Lower lobe of right lung (tissue), 2 donors: ENCODE data around the gene RESF1. TPM values are rescaled to one million over a fixed set of nuclear protein-coding genes. Genes with fewer than 3 reads are reported as not detected.

Source experiments
- ATAC-seq, 2 donors: fragments of 200-7000 bp; cut with Tn5 transposase; one replicate each; pipeline ENCODE4 v1.9.1; 2020 to 2022; ENCODE audit warnings: mild to moderate bottlenecking in 2 of 2, moderate library complexity in 2 of 2
- DNase-seq: peaks from one replicate; pipeline ENCODE4 v3.0.0-alpha.2; 2020
- H3K27ac ChIP-seq: fragments of 200-600 bp; one replicate; pipeline ENCODE4 v1.8.0; 2022
- H3K27me3 ChIP-seq: fragments of 200-600 bp; one replicate; pipeline ENCODE4 v1.8.0; 2022; ENCODE audit warnings: low read depth
- H3K36me3 ChIP-seq: fragments of 200-600 bp; one replicate; pipeline ENCODE4 v1.8.0; 2022; ENCODE audit warnings: mild to moderate bottlenecking
- H3K4me1 ChIP-seq: fragments of 200-600 bp; one replicate; pipeline ENCODE4 v1.8.0; 2022
- H3K4me3 ChIP-seq: fragments of 200-600 bp; one replicate; pipeline ENCODE4 v1.8.0; 2022; ENCODE audit warnings: mild to moderate bottlenecking
- H3K9me3 ChIP-seq: fragments of 200-600 bp; one replicate; pipeline ENCODE4 v1.8.0; 2022
- CTCF ChIP-seq: fragments of 200-600 bp; IDR thresholded peaks from one replicate; pipeline ENCODE4 v1.8.0; 2022; ENCODE audit warnings: antibody characterized with exemption, mild to moderate bottlenecking
- intact Hi-C: fragments of 100-400 bp; cut with DNase I; formaldehyde crosslinking; loops from one replicate; pipeline ENCODE4 v1.11.0; 2022
- total RNA-seq: library from RNA; stranded (reverse); fragmentation: NEBNext Ultra II Directional; extraction: Animal tissue kit (Norgen Biotek cat#: 25700); gene quantifications from one replicate; pipeline ENCODE4 v1.2.1, GENCODE V29; 2021
- donor health status: DM: no; HTN: yes; CAD: no; lungs with severe emphysema.

Gene RESF1
- total RNA-seq, 1 donor from 2014 or later = 77.2 TPM

- Histone ChIP-seq H3K27me3 (no peaks in the 10 kb centered on the region), H3K4me1 (no peaks in the 10 kb centered on the region), H3K4me3 (no peak overlapping the region), H3K27ac (no peak overlapping the region), H3K36me3 (peaks cover 22% of the 10 kb centered on the region), H3K9me3 (no peaks in the 10 kb centered on the region)
- TF ChIP-seq CTCF = no peak
- intact Hi-C loops = no loop called here
- no peak for ATAC-seq
- no peak for DNase-seq
These were observed 44.4 kb downstream of the RESF1 start for GRCh38 chr12:32003654-32004053.

DNA sequence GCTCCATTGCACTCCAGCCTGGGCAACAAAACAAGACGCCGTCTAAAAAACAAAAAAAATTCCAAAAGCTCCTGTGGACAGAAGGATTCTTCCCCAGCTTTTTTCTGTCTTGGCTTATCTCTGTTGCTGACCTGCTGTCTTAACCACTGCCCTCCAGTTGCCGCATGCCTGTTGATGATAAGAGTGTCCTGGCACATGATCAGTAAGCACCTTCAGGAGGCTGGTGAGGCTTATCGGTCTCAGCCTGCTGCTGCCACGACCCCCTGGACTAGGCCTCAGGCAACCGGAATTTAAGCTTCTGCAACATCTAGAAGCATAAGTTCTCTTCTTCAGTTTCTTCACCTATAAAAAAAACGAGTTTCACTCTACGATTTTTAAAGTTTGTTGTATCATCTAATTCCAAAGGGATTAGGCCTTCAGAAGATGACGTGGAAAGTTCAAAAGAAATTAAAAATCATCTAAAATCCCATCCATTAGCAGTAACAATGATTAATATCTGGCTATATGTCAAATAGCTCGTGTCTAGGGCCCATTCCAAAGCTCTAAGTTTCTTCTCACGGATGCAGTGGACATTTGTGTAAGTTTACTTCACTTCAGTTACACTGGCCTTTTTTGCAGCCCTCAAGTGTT, 46.4 kb downstream of the RESF1 start:
- Histone ChIP-seq H3K4me1 (no peaks in the 10 kb centered on the region), H3K27me3 (no peaks in the 10 kb centered on the region), H3K36me3 (peaks cover 9% of the 10 kb centered on the region), H3K9me3 (no peaks in the 10 kb centered on the region), H3K4me3 (no peak overlapping the region), H3K27ac (no peak overlapping the region)
- TF ChIP-seq CTCF = no peak
- ATAC-seq = no peak
- DNase-seq = no peak
- intact Hi-C loops = no loop called here

Other genes with a start within 250 kb of the RESF1 start
- gene AMN1, start 230.4 kb upstream of the RESF1 start, total RNA-seq = 7.7 TPM
- gene BICD1, start 147.4 kb downstream of the RESF1 start, total RNA-seq = 11.0 TPM